NCI-H146 treated with DMSO at 0.1 percent for 48 hours (cell line): ENCODE results near the gene CHSY1.

Source experiments
- DNase-seq: peaks from one replicate; lab custom pipeline; 2025; ENCODE audit not compliant: unreplicated experiment; lab: John Stamatoyannopoulos, UW

Gene CHSY1

GRCh38 chr15:101213147-101213546, 38.7 kb downstream of the CHSY1 start:
- DNase-seq = no peak

GRCh38 chr15:101211897-101212296, 40.0 kb downstream of the CHSY1 start:
- DNase-seq = no peak

- no peak for DNase-seq
Observed at GRCh38 chr15:101210466-101210865, 41.4 kb downstream of the CHSY1 start.

- DNase-seq = no peak
Observed at GRCh38 chr15:101210058-101210457, 41.8 kb downstream of the CHSY1 start.

- no peak for DNase-seq
Observed at GRCh38 chr15:101209285-101209845, 42.5 kb downstream of the CHSY1 start.

GRCh38 chr15:101207867-101208288, 44.0 kb downstream of the CHSY1 start:
- DNase-seq = no peak

- DNase-seq = no peak
Observed at GRCh38 chr15:101206176-101206591, 45.7 kb downstream of the CHSY1 start.

- DNase-seq = no peak
Observed at GRCh38 chr15:101204739-101205535, 46.9 kb downstream of the CHSY1 start.

GRCh38 chr15:101203607-101204189, 48.1 kb downstream of the CHSY1 start:
- DNase-seq = no peak

GRCh38 chr15:101203029-101203573, 48.7 kb downstream of the CHSY1 start:
- DNase-seq = no peak

- DNase-seq = no peak
Observed at GRCh38 chr15:101201411-101202174, 50.3 kb downstream of the CHSY1 start.

GRCh38 chr15:101200181-101200580, 51.7 kb downstream of the CHSY1 start:
- DNase-seq = no peak

GRCh38 chr15:101198800-101199199, 53.0 kb downstream of the CHSY1 start:
- DNase-seq = no peak

GRCh38 chr15:101198031-101198575, 53.7 kb downstream of the CHSY1 start:
- no peak for DNase-seq

GRCh38 chr15:101194546-101195125, 57.2 kb downstream of the CHSY1 start:
- DNase-seq = no peak

GRCh38 chr15:101193806-101194545, 57.9 kb downstream of the CHSY1 start:
- DNase-seq = no peak

- DNase-seq = no peak
Observed at GRCh38 chr15:101193120-101193644, 58.7 kb downstream of the CHSY1 start.

GRCh38 chr15:101192081-101192480, 59.8 kb downstream of the CHSY1 start:
- DNase-seq = no peak

GRCh38 chr15:101191242-101191641, 60.6 kb downstream of the CHSY1 start:
- no peak for DNase-seq
